IMR-90 (cell line): ENCODE results near the gene SLAMF6. TPM values are rescaled to one million over a fixed set of nuclear protein-coding genes. Genes with fewer than 3 reads are reported as not detected.

Source experiments
- ATAC-seq: fragments of 200-7000 bp; cut with Tn5 transposase; 2 replicates; pipeline ENCODE4 v1.9.1; 2020; ENCODE audit warnings: low read depth, mild to moderate bottlenecking, moderate library complexity
- BruUV-seq: library from RNA; stranded (reverse); fragments of 400-500 nt; replicated peaks from 2 replicates; lab custom pipeline; 2021; lab: Mats Ljungman, UMichigan
- CTCF ChIA-PET: fragments of 300-600 bp; formaldehyde crosslinking; extraction: SDS; loops from one replicate; lab custom pipeline; 2021; ENCODE audit warnings: antibody characterized with exemption; lab: Yijun Ruan, JAX
- POLR2A ChIA-PET: fragments of 300-600 bp; sonication (Branson Sonifier 250); formaldehyde crosslinking; loops from one replicate; lab custom pipeline; 2022; ENCODE audit warnings: antibody characterized with exemption; ENCODE audit not compliant: unreplicated experiment; lab: Charles Lee
- DNase-seq: peaks from one replicate; pipeline ENCODE4 v3.0.0; 2013
- H2AFZ ChIP-seq: replicated peaks from 2 replicates; pipeline ENCODE3; 2013; ENCODE audit warnings: low read length, mild to moderate bottlenecking; ENCODE audit not compliant: poor library complexity
- H2AK5ac ChIP-seq: 2 replicates; pipeline ENCODE4 v1.6.1; 2013; ENCODE audit warnings: low read depth, low read length, inconsistent platforms
- H2AK9ac ChIP-seq: replicated peaks from 2 replicates; pipeline ENCODE3; 2013; ENCODE audit warnings: mild to moderate bottlenecking, low read depth, low read length, moderate library complexity; ENCODE audit not compliant: poor library complexity
- H2BK120ac ChIP-seq: 2 replicates; pipeline ENCODE4 v1.6.1; 2013; ENCODE audit warnings: low read depth, low read length, inconsistent platforms
- H2BK15ac ChIP-seq: 3 replicates; pipeline ENCODE4 v1.6.1; 2013; ENCODE audit warnings: low read depth, low read length, inconsistent platforms
- H2BK20ac ChIP-seq: 2 replicates; pipeline ENCODE4 v1.6.1; 2013; ENCODE audit warnings: low read depth, mild to moderate bottlenecking, inconsistent platforms, low read length, moderate library complexity
- H2BK5ac ChIP-seq: 2 replicates; pipeline ENCODE4 v1.6.1; 2013; ENCODE audit warnings: mild to moderate bottlenecking, low read depth, low read length, inconsistent platforms; ENCODE audit not compliant: poor library complexity, severe bottlenecking
- H3K14ac ChIP-seq: replicated peaks from 2 replicates; pipeline ENCODE4 v1.6.1; 2013; ENCODE audit warnings: low read depth, low read length, inconsistent platforms
- H3K18ac ChIP-seq: 2 replicates; pipeline ENCODE4 v1.6.1; 2013; ENCODE audit warnings: low read depth, low read length, control low read depth
- H3K23ac ChIP-seq: 2 replicates; pipeline ENCODE4 v1.6.1; 2013; ENCODE audit warnings: low read depth, low read length, inconsistent platforms
- H3K27ac ChIP-seq: 2 replicates; pipeline ENCODE4 v1.5.1; 2013; ENCODE audit warnings: mild to moderate bottlenecking, control low read depth, low read length; ENCODE audit not compliant: insufficient read depth
- H3K27me3 ChIP-seq: 2 replicates; pipeline ENCODE4 v1.6.1; 2013; ENCODE audit warnings: low read length; ENCODE audit not compliant: control insufficient read depth, insufficient read depth
- H3K36me3 ChIP-seq: 2 replicates; pipeline ENCODE4 v1.6.1; 2013; ENCODE audit warnings: low read length, mixed read lengths; ENCODE audit not compliant: control insufficient read depth, insufficient read depth
- H3K4ac ChIP-seq: 2 replicates; pipeline ENCODE4 v1.6.1; 2013; ENCODE audit warnings: low read depth, low read length, inconsistent platforms
- H3K4me1 ChIP-seq: 2 replicates; pipeline ENCODE4 v1.6.1; 2013; ENCODE audit warnings: low read length, mixed read lengths; ENCODE audit not compliant: control insufficient read depth, insufficient read depth
- H3K4me2 ChIP-seq: 2 replicates; pipeline ENCODE4 v1.6.1; 2013; ENCODE audit warnings: low read depth, mild to moderate bottlenecking, control low read depth, low read length, moderate library complexity
- H3K4me3 ChIP-seq: 2 replicates; pipeline ENCODE4 v1.5.1; 2013; ENCODE audit warnings: low read depth, mild to moderate bottlenecking, control low read depth, low read length, moderate library complexity; ENCODE audit not compliant: insufficient read depth
- H3K56ac ChIP-seq: 2 replicates; pipeline ENCODE4 v1.6.1; 2013; ENCODE audit warnings: low read length, inconsistent platforms; ENCODE audit not compliant: insufficient read depth; ENCODE audit errors: extremely low read depth
- H3K79me1 ChIP-seq, 2 experiments: 2 replicates each; pipeline ENCODE4 v1.6.1; 2013; ENCODE audit warnings: low read length in 2 of 2, inconsistent platforms in 1 of 2, low read depth in 1 of 2
- H3K9ac ChIP-seq: 2 replicates; pipeline ENCODE4 v1.6.1; 2013; ENCODE audit warnings: low read depth, low read length, control low read depth
- H3K9me1 ChIP-seq: 2 replicates; pipeline ENCODE4 v1.6.1; 2013; ENCODE audit warnings: low read length, inconsistent platforms; ENCODE audit not compliant: insufficient read depth
- H3K9me3 ChIP-seq: 2 replicates; pipeline ENCODE4 v1.6.1; 2013; ENCODE audit warnings: low read length; ENCODE audit not compliant: control insufficient read depth, insufficient read depth
- H4K20me1 ChIP-seq: 2 replicates; pipeline ENCODE4 v1.6.1; 2013; ENCODE audit warnings: low read length, inconsistent platforms; ENCODE audit not compliant: insufficient read depth
- H4K5ac ChIP-seq: 2 replicates; pipeline ENCODE4 v1.6.1; 2013; ENCODE audit warnings: mild to moderate bottlenecking, low read depth, low read length, control low read depth
- H4K8ac ChIP-seq, 2 experiments: 2 replicates each; pipeline ENCODE4 v1.6.1; 2013; ENCODE audit warnings: low read depth in 2 of 2, low read length in 2 of 2, control low read depth in 1 of 2, inconsistent platforms in 1 of 2
- H4K91ac ChIP-seq: 2 replicates; pipeline ENCODE4 v1.6.1; 2013; ENCODE audit warnings: low read depth, low read length, inconsistent platforms; ENCODE audit not compliant: insufficient read depth
- BHLHE40 ChIP-seq: fragments of 150-350 bp; IDR thresholded peaks from 2 replicates; pipeline ENCODE4 v1.6.1; 2016; ENCODE audit warnings: mild to moderate bottlenecking, low read depth, low read length
- CEBPB ChIP-seq: IDR thresholded peaks from 2 replicates; pipeline ENCODE4 v1.6.1; 2012; ENCODE audit warnings: low read depth, low read length, improper control_type of control experiment
- CHD1 ChIP-seq: IDR thresholded peaks from 2 replicates; pipeline ENCODE4 v1.6.1; 2012; ENCODE audit warnings: low read depth, low read length, improper control_type of control experiment
- FOS ChIP-seq: fragments of 150-350 bp; IDR thresholded peaks from 2 replicates; pipeline ENCODE4 v1.6.1; 2016; ENCODE audit warnings: low read depth, low read length
- MAFK ChIP-seq: IDR thresholded peaks from 2 replicates; pipeline ENCODE4 v1.6.1; 2012; ENCODE audit warnings: low read depth, low read length, improper control_type of control experiment
- MAZ ChIP-seq: IDR thresholded peaks from 2 replicates; pipeline ENCODE4 v1.6.1; 2012; ENCODE audit warnings: low read depth, mild to moderate bottlenecking, low read length, improper control_type of control experiment, moderate library complexity, borderline replicate concordance
- MXI1 ChIP-seq: IDR thresholded peaks from 2 replicates; pipeline ENCODE4 v1.6.1; 2012; ENCODE audit warnings: low read depth, mild to moderate bottlenecking, low read length, moderate library complexity, borderline replicate concordance
- POLR2A ChIP-seq: IDR thresholded peaks from 2 replicates; pipeline ENCODE4 v1.6.1; 2012; ENCODE audit warnings: mild to moderate bottlenecking, low read depth, low read length
- RAD21 ChIP-seq: IDR thresholded peaks from 2 replicates; pipeline ENCODE4 v1.6.1; 2012; ENCODE audit warnings: low read length, improper control_type of control experiment
- RCOR1 ChIP-seq: IDR thresholded peaks from 2 replicates; pipeline ENCODE4 v1.6.1; 2012; ENCODE audit warnings: mild to moderate bottlenecking, low read length, improper control_type of control experiment; ENCODE audit not compliant: insufficient replicate concordance
- RFX5 ChIP-seq: IDR thresholded peaks from 2 replicates; pipeline ENCODE4 v1.8.0; 2012; ENCODE audit warnings: low read depth, mild to moderate bottlenecking, low read length, moderate library complexity
- SMC3 ChIP-seq: fragments of 150-350 bp; IDR thresholded peaks from 2 replicates; pipeline ENCODE4 v1.6.1; 2016; ENCODE audit warnings: low read depth, mild to moderate bottlenecking, antibody characterized with exemption, low read length, moderate library complexity
- WGBS, 2 experiments: methylation state at CpG; one replicate each; pipeline versions ENCODE4 v1.1.5 to v1.1.7; 2013; ENCODE audit warnings: missing lambda C conversion rate in 2 of 2; ENCODE audit not compliant: insufficient read length in 1 of 2; ENCODE audit errors: extremely low coverage in 2 of 2; 5-methylcytosine and 5-hydroxymethylcytosine counted together
- dilution Hi-C: fragments of 300-500 bp; cut with HindIII; formaldehyde crosslinking; loops from one replicate; pipeline ENCODE4 v1.14.3; 2018; ENCODE audit warnings: low sequenced_read_pairs; ENCODE audit not compliant: unreplicated experiment
- in situ Hi-C: fragments of 300-500 bp; cut with MboI; formaldehyde crosslinking; loops from 3 replicates; pipeline ENCODE4 v1.14.3; 2019; ENCODE audit warnings: low sequenced_read_pairs, inconsistent platforms, mixed read lengths
- intact Hi-C: fragments of 100-400 bp; cut with micrococcal nuclease; formaldehyde crosslinking; loops from 2 replicates; pipeline ENCODE4 v1.10.0; 2022
- polyA plus RNA-seq, 3 experiments: library from polyadenylated mRNA; depleted of rRNA; stranded (reverse); fragments of >200 nt; gene quantifications; 2 replicates each; pipeline ENCODE4 v1.2.3, GENCODE V29; 2012; ENCODE audit warnings: low replicate concordance in 1 of 3
- total RNA-seq: library from RNA; depleted of rRNA; stranded (reverse); fragments of >200 nt; gene quantifications from 2 replicates; pipeline ENCODE4 v1.2.3, GENCODE V29; 2012
- TF ChIP-seq, protein P1 (sequence below): fragments of 150-350 bp; IDR thresholded peaks from 2 replicates; pipeline ENCODE4 v1.6.1; 2017; ENCODE audit warnings: mild to moderate bottlenecking, antibody characterized with exemption, low read length, low read depth
- TF ChIP-seq, protein P2 (sequence below): conservative IDR thresholded peaks from 2 replicates; pipeline ENCODE4 v1.5.1; 2012; ENCODE audit warnings: mild to moderate bottlenecking, low read depth, low read length, improper control_type of control experiment
- TF ChIP-seq, protein P3 (sequence below): fragments of 150-350 bp; IDR thresholded peaks from 2 replicates; pipeline ENCODE4 v1.6.1; 2016; ENCODE audit warnings: low read depth, mild to moderate bottlenecking, low read length, moderate library complexity, borderline replicate concordance

SLAMF6 gene
- total and polyA plus RNA-seq, 2 of the 4 experiments (the other 2 are of a cell fraction), result not detected

DNA sequence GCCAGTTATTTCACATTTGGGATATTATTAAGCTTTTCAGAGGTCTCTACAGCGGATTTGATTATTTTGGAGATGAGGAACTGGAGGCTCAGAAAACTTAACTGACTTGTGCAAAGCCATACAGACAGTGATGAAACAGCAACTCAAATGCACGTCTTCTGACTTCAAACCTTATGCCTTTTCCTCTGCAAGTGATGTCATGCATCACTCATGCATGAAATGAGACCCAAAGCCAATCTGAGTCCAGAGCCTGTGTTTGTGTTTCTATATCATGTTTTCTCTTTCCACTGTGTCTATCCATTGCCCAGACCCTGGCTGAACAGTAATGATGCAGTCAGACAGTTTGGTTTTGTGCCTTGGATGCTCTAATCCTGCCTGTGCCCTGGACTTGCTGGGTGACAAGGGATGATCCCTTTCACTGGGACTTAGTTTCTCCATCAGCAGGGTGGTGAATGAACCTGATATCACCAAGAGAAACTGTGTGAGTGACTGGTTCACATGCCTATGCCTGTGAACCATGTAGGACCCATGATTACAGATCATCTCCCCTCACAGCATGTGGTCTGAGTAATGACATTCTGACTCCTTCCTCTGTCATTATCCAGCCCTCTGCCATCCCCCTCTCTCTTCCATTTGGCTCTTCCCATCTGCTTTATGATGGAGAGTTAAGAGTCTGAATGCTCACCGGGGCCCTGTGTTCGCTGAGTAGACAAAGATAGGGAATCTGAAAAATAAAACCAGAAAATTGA, 33.4 kb downstream of the SLAMF6 start:
- Histone ChIP-seq H3K9me3 (no peaks in the 10 kb centered on the region), H2BK15ac (no peak overlapping the region), H3K27me3 (no peaks in the 10 kb centered on the region), H3K79me1 (no peaks in the 10 kb centered on the region), H3K9me1 (no peaks in the 10 kb centered on the region), H3K4ac (no peak overlapping the region), H2BK20ac (no peak overlapping the region), H2AK5ac (no peak overlapping the region), H2BK5ac (no peak overlapping the region), H3K36me3 (no peaks in the 10 kb centered on the region), H4K91ac (no peak overlapping the region), H3K56ac (no peak overlapping the region), H2BK120ac (no peak overlapping the region), H4K5ac (no peak overlapping the region), H2AFZ (peak overlapping the region; percentile 49), H3K9ac (no peak overlapping the region), H4K20me1 (no peaks in the 10 kb centered on the region), H3K4me2 (no peak overlapping the region), H3K14ac (no peak overlapping the region), H2AK9ac (peak overlapping the region; percentile 55), H3K23ac (no peak overlapping the region), H4K8ac (no peak overlapping the region), H3K4me3 (no peak overlapping the region), H3K4me1 (no peaks in the 10 kb centered on the region), H3K27ac (no peak overlapping the region), H3K18ac (no peak overlapping the region)
- no TSS peak for BruUV-seq
- WGBS, 2 experiments, result no CpG with 5 or more reads among the region's 4 CpGs
- ChIA-PET CTCF (no interaction called here), POLR2A (no interaction called here)
- in situ Hi-C loops, result no loop called here
- TF ChIP-seq MAFK (no peak), RFX5 (no peak), CEBPB (no peak), BHLHE40 (no peak), FOS (no peak), RCOR1 (no peak), SMC3 (no peak), MAZ (no peak), MXI1 (no peak), POLR2A (no peak), CHD1 (no peak), RAD21 (no peak)
- TF ChIP-seq, protein P1, sequence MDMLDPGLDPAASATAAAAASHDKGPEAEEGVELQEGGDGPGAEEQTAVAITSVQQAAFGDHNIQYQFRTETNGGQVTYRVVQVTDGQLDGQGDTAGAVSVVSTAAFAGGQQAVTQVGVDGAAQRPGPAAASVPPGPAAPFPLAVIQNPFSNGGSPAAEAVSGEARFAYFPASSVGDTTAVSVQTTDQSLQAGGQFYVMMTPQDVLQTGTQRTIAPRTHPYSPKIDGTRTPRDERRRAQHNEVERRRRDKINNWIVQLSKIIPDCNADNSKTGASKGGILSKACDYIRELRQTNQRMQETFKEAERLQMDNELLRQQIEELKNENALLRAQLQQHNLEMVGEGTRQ, result no peak
- TF ChIP-seq, protein P2, sequence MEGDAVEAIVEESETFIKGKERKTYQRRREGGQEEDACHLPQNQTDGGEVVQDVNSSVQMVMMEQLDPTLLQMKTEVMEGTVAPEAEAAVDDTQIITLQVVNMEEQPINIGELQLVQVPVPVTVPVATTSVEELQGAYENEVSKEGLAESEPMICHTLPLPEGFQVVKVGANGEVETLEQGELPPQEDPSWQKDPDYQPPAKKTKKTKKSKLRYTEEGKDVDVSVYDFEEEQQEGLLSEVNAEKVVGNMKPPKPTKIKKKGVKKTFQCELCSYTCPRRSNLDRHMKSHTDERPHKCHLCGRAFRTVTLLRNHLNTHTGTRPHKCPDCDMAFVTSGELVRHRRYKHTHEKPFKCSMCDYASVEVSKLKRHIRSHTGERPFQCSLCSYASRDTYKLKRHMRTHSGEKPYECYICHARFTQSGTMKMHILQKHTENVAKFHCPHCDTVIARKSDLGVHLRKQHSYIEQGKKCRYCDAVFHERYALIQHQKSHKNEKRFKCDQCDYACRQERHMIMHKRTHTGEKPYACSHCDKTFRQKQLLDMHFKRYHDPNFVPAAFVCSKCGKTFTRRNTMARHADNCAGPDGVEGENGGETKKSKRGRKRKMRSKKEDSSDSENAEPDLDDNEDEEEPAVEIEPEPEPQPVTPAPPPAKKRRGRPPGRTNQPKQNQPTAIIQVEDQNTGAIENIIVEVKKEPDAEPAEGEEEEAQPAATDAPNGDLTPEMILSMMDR, result no peak
- TF ChIP-seq, protein P3, sequence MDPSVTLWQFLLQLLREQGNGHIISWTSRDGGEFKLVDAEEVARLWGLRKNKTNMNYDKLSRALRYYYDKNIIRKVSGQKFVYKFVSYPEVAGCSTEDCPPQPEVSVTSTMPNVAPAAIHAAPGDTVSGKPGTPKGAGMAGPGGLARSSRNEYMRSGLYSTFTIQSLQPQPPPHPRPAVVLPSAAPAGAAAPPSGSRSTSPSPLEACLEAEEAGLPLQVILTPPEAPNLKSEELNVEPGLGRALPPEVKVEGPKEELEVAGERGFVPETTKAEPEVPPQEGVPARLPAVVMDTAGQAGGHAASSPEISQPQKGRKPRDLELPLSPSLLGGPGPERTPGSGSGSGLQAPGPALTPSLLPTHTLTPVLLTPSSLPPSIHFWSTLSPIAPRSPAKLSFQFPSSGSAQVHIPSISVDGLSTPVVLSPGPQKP, result no peak
- dilution Hi-C loops, result no loop called here
- DNase-seq, result no peak
- no peak for ATAC-seq
- intact Hi-C loops, result no loop called here
